Ishikawa (cell line): ENCODE results near the gene PRXL2A.

Experiments used
- CEBPB ChIP-seq: IDR thresholded peaks from 2 replicates; pipeline ENCODE4 v1.6.1; 2012
- CREB1 ChIP-seq: IDR thresholded peaks from 2 replicates; pipeline ENCODE4 v1.6.1; 2012; ENCODE audit warnings: low read depth
- EP300 ChIP-seq: IDR thresholded peaks from 2 replicates; pipeline ENCODE4 v1.6.1; 2012; ENCODE audit warnings: borderline replicate concordance
- NFIC ChIP-seq: IDR thresholded peaks from 2 replicates; pipeline ENCODE4 v1.6.1; 2012
- RAD21 ChIP-seq: IDR thresholded peaks from 2 replicates; pipeline ENCODE4 v1.6.1; 2012; ENCODE audit warnings: low read depth

GRCh38 chr10:80390740-80391139, 17.6 kb upstream of the PRXL2A start:
- TF ChIP-seq EP300 = no peak
- no peak for TF ChIP-seq RAD21
- no peak for TF ChIP-seq NFIC
- no peak for TF ChIP-seq CEBPB
- TF ChIP-seq CREB1 = no peak
